ENCODE measurements around the gene NISCH.

The NISCH gene

GRCh38 chr3:52423173-52423572 is 32.2 kb upstream of the NISCH start:
- peak overlapping the region in 1 of 11 experiments; percentile 9; a peak in 1 of 22 replicates for H3K9ac ChIP-seq
- no peak overlapping the region for H3K27ac ChIP-seq
- H3K4me1 ChIP-seq, result peaks cover 0 to 7% (median 0%) of the 10 kb centered on the region in 10 experiments; a peak in 3 of 20 replicates
- H3K36me3 ChIP-seq, result peaks cover 0 to 16% (median 0%) of the 10 kb centered on the region in 11 experiments; a peak in 4 of 22 replicates
- H3K9me3 ChIP-seq (replicated peaks in 1 of 11), result no peaks in the 10 kb centered on the region
- no peaks in the 10 kb centered on the region for H3K27me3 ChIP-seq
- H4K20me1 ChIP-seq, result peaks cover 0 to 5% (median 0%) of the 10 kb centered on the region in 11 experiments; a peak in 1 of 22 replicates
- TF ChIP-seq Cebpa-rat (IDR thresholded peaks at IDR 0.05), result no peak
- H3K4me2 ChIP-seq, result no peak overlapping the region
- no peak overlapping the region for H3K4me3 ChIP-seq

GRCh38 chr3:52428151-52429005 is 27.0 kb upstream of the NISCH start:
- no peaks in the 10 kb centered on the region for H3K9me3 ChIP-seq (replicated peaks in 1 of 11)
- H3K4me3 ChIP-seq, result no peak overlapping the region
- peaks cover 0 to 19% (median 3%) of the 10 kb centered on the region in 11 experiments; a peak in 7 of 22 replicates for H3K27me3 ChIP-seq
- peaks cover 9 to 33% (median 24%) of the 10 kb centered on the region in 10 experiments; a peak in 19 of 20 replicates for H3K4me1 ChIP-seq
- no peaks in the 10 kb centered on the region for H3K36me3 ChIP-seq
- H3K9ac ChIP-seq, result no peak overlapping the region
- TF ChIP-seq Cebpa-rat (IDR thresholded peaks at IDR 0.05), result no peak
- H3K4me2 ChIP-seq, result peak overlapping the region in 5 of 11 experiments; percentile 9 to 23 (median 15); a peak in 5 of 22 replicates
- H3K27ac ChIP-seq, result no peak overlapping the region
- H4K20me1 ChIP-seq, result no peaks in the 10 kb centered on the region

GRCh38 chr3:52429031-52429430 is 26.4 kb upstream of the NISCH start:
- H3K27me3 ChIP-seq, result peaks cover 0 to 24% (median 3%) of the 10 kb centered on the region in 11 experiments; a peak in 9 of 22 replicates
- peak overlapping the region in 5 of 11 experiments; percentile 9 to 23 (median 15); a peak in 5 of 22 replicates for H3K4me2 ChIP-seq
- peaks cover 15 to 39% (median 31%) of the 10 kb centered on the region in 10 experiments; a peak in 19 of 20 replicates for H3K4me1 ChIP-seq
- H3K9me3 ChIP-seq (replicated peaks in 1 of 11), result no peaks in the 10 kb centered on the region
- no peak overlapping the region for H3K27ac ChIP-seq
- no peaks in the 10 kb centered on the region for H3K36me3 ChIP-seq
- no peak for TF ChIP-seq Cebpa-rat (IDR thresholded peaks at IDR 0.05)
- H4K20me1 ChIP-seq, result no peaks in the 10 kb centered on the region
- no peak overlapping the region for H3K4me3 ChIP-seq
- H3K9ac ChIP-seq, result no peak overlapping the region

- TF ChIP-seq Cebpa-rat (IDR thresholded peaks at IDR 0.05), result no peak
Measured at GRCh38 chr3:52429779-52430415, 25.5 kb upstream of the NISCH start.

GRCh38 chr3:52430416-52430810 is 25.0 kb upstream of the NISCH start:
- Histone ChIP-seq H3K27ac (no peak overlapping the region), H3K27me3 (peaks cover 0 to 31% (median 6%) of the 10 kb centered on the region in 11 experiments; a peak in 10 of 22 replicates), H3K4me2 (no peak overlapping the region), H3K4me1 (peaks cover 29 to 53% (median 44%) of the 10 kb centered on the region in 10 experiments), H3K9me3 (replicated peaks in 1 of 11) (no peaks in the 10 kb centered on the region), H3K4me3 (no peak overlapping the region), H4K20me1 (no peaks in the 10 kb centered on the region), H3K36me3 (peaks cover 0 to 1% (median 0%) of the 10 kb centered on the region in 11 experiments; a peak in 1 of 22 replicates), H3K9ac (no peak overlapping the region)
- no peak for TF ChIP-seq Cebpa-rat (IDR thresholded peaks at IDR 0.05)

More at GRCh38 chr3:52429779-52430415, 25.5 kb upstream of the NISCH start:
- H3K4me3 ChIP-seq, result no peak overlapping the region
- no peak overlapping the region for H3K4me2 ChIP-seq
- H3K4me1 ChIP-seq, result peaks cover 24 to 48% (median 39%) of the 10 kb centered on the region in 10 experiments
- no peaks in the 10 kb centered on the region for H4K20me1 ChIP-seq
- peaks cover 0 to 31% (median 6%) of the 10 kb centered on the region in 11 experiments; a peak in 10 of 22 replicates for H3K27me3 ChIP-seq
- no peak overlapping the region for H3K9ac ChIP-seq
- H3K9me3 ChIP-seq (replicated peaks in 1 of 11), result no peaks in the 10 kb centered on the region
- no peak overlapping the region for H3K27ac ChIP-seq
- H3K36me3 ChIP-seq, result no peaks in the 10 kb centered on the region

GRCh38 chr3:52431459-52432223 is 23.8 kb upstream of the NISCH start:
- H3K4me2 ChIP-seq, result peak overlapping the region; percentile 3 to 99 (median 93); a peak in 19 of 22 replicates
- no peak for TF ChIP-seq Cebpa-rat (IDR thresholded peaks at IDR 0.05)
- H3K4me1 ChIP-seq, result peaks cover 41 to 65% (median 57%) of the 10 kb centered on the region in 10 experiments
- H3K9ac ChIP-seq, result peak overlapping the region in 3 of 11 experiments; percentile 4 to 40 (median 15); a peak in 2 of 22 replicates
- no peak overlapping the region for H3K27ac ChIP-seq
- peaks cover 0 to 31% (median 6%) of the 10 kb centered on the region in 11 experiments; a peak in 10 of 22 replicates for H3K27me3 ChIP-seq
- H4K20me1 ChIP-seq, result no peaks in the 10 kb centered on the region
- no peak overlapping the region for H3K4me3 ChIP-seq
- H3K36me3 ChIP-seq, result peaks cover 0 to 8% (median 0%) of the 10 kb centered on the region in 11 experiments; a peak in 1 of 22 replicates
- H3K9me3 ChIP-seq (replicated peaks in 1 of 11), result no peaks in the 10 kb centered on the region

GRCh38 chr3:52432225-52432624 is 23.2 kb upstream of the NISCH start:
- H3K27me3 ChIP-seq, result peaks cover 0 to 31% (median 6%) of the 10 kb centered on the region in 11 experiments; a peak in 10 of 22 replicates
- peaks cover 0 to 8% (median 0%) of the 10 kb centered on the region in 11 experiments; a peak in 2 of 22 replicates for H3K36me3 ChIP-seq
- no peak for TF ChIP-seq Cebpa-rat (IDR thresholded peaks at IDR 0.05)
- peak overlapping the region in 3 of 11 experiments; percentile 4 to 40 (median 15); a peak in 3 of 22 replicates for H3K9ac ChIP-seq
- H3K4me2 ChIP-seq, result peak overlapping the region; percentile 3 to 99 (median 93); a peak in 19 of 22 replicates
- no peaks in the 10 kb centered on the region for H4K20me1 ChIP-seq
- H3K4me3 ChIP-seq, result no peak overlapping the region
- H3K9me3 ChIP-seq (replicated peaks in 1 of 11), result no peaks in the 10 kb centered on the region
- H3K4me1 ChIP-seq, result peaks cover 47 to 71% (median 63%) of the 10 kb centered on the region in 10 experiments
- H3K27ac ChIP-seq, result peak overlapping the region in 2 of 11 experiments; percentile 1 to 31; a peak in 3 of 22 replicates

- Histone ChIP-seq H3K27ac (peak overlapping the region in 3 of 11 experiments; percentile 1 to 31 (median 25); a peak in 2 of 22 replicates), H3K27me3 (peaks cover 0 to 33% (median 6%) of the 10 kb centered on the region in 11 experiments; a peak in 10 of 22 replicates), H3K36me3 (peaks cover 0 to 13% (median 0%) of the 10 kb centered on the region in 11 experiments; a peak in 3 of 22 replicates), H3K4me3 (no peak overlapping the region), H3K4me2 (peak overlapping the region; percentile 29 to 99 (median 93); a peak in 21 of 22 replicates), H3K9ac (peak overlapping the region in 2 of 11 experiments; percentile 0 to 15; a peak in 2 of 22 replicates), H3K4me1 (peaks cover 52 to 76% (median 67%) of the 10 kb centered on the region in 10 experiments), H4K20me1 (no peaks in the 10 kb centered on the region), H3K9me3 (replicated peaks in 1 of 11) (no peaks in the 10 kb centered on the region)
- no peak for TF ChIP-seq Cebpa-rat (IDR thresholded peaks at IDR 0.05)
Measured at GRCh38 chr3:52432691-52433141, 22.7 kb upstream of the NISCH start.
